WERI-Rb-1 (cell line): ENCODE results near the gene TXNIP.

Experiments used
- DNase-seq: peaks from one replicate; pipeline ENCODE4 v3.0.0-alpha.2; 2020
- H3K27ac ChIP-seq: fragments of 250-450 bp; sonication (Bioruptor Pico); 2 replicates; pipeline ENCODE4 v1.5.1; 2020; ENCODE audit warnings: mild to moderate bottlenecking, moderate library complexity
- H3K27me3 ChIP-seq: fragments of 250-450 bp; sonication (Bioruptor Pico); 2 replicates; pipeline ENCODE4 v1.5.1; 2021; ENCODE audit warnings: mild to moderate bottlenecking, low read depth, moderate library complexity; ENCODE audit not compliant: insufficient read depth, severe bottlenecking
- H3K36me3 ChIP-seq: fragments of 250-450 bp; sonication (Bioruptor Pico); 2 replicates; pipeline ENCODE4 v1.5.1; 2020; ENCODE audit warnings: mild to moderate bottlenecking, moderate library complexity
- H3K4me3 ChIP-seq: 2 replicates; pipeline ENCODE4 v1.5.1; 2011; ENCODE audit warnings: low read depth, mild to moderate bottlenecking, control low read depth, low read length
- H3K9me3 ChIP-seq: fragments of 250-450 bp; sonication (Bioruptor Pico); 2 replicates; pipeline ENCODE4 v1.5.1; 2021; ENCODE audit warnings: mild to moderate bottlenecking, moderate library complexity; ENCODE audit not compliant: severe bottlenecking
- CTCF ChIP-seq: IDR thresholded peaks from 2 replicates; pipeline ENCODE4 v1.5.1; 2011; ENCODE audit warnings: low read depth, mild to moderate bottlenecking, control low read depth, inconsistent platforms, low read length

The TXNIP gene

GRCh38 chr1:145949219-145949618 lies 47.2 kb downstream of the TXNIP start:
- DNase-seq: no peak
- no peak overlapping the region for H3K27ac ChIP-seq
- H3K4me3 ChIP-seq: no peak overlapping the region
- no peak for TF ChIP-seq CTCF
- H3K27me3 ChIP-seq: no peaks in the 10 kb centered on the region
- H3K9me3 ChIP-seq: no peaks in the 10 kb centered on the region
- peaks cover 15% of the 10 kb centered on the region for H3K36me3 ChIP-seq

DNA sequence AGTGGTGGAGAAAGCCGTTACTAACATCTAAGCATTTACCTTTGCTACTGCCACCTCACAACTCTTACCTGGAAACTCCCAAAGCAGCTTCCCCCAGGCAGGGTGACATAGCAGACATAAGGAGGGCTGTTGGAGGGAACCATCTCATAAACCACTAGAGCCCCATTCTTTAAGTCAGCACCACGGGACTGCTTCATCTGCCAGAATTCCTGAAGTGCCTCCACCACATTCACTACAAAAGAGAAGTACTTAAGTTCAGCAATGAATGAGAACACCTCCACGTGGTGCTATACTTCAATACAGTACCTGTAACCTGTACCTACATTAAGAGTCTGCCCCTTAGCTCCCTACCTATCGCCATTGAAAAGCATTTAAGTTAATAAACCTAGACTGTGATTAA lies 48.8 kb downstream of the TXNIP start:
- H3K9me3 ChIP-seq: no peaks in the 10 kb centered on the region
- no peak overlapping the region for H3K4me3 ChIP-seq
- peaks cover 27% of the 10 kb centered on the region for H3K36me3 ChIP-seq
- no peak for TF ChIP-seq CTCF
- no peak for DNase-seq
- no peak overlapping the region for H3K27ac ChIP-seq
- H3K27me3 ChIP-seq: no peaks in the 10 kb centered on the region

GRCh38 chr1:145946477-145946986 lies 49.8 kb downstream of the TXNIP start:
- Histone ChIP-seq H3K9me3 (no peaks in the 10 kb centered on the region), H3K36me3 (peaks cover 29% of the 10 kb centered on the region), H3K27ac (no peak overlapping the region), H3K4me3 (no peak overlapping the region), H3K27me3 (no peaks in the 10 kb centered on the region)
- TF ChIP-seq CTCF: no peak
- DNase-seq: no peak

GRCh38 chr1:145944532-145944931 lies 51.8 kb downstream of the TXNIP start:
- Histone ChIP-seq H3K36me3 (peaks cover 36% of the 10 kb centered on the region), H3K27ac (no peak overlapping the region), H3K27me3 (no peaks in the 10 kb centered on the region), H3K9me3 (no peaks in the 10 kb centered on the region), H3K4me3 (no peak overlapping the region)
- no peak for TF ChIP-seq CTCF
- no peak for DNase-seq

DNA sequence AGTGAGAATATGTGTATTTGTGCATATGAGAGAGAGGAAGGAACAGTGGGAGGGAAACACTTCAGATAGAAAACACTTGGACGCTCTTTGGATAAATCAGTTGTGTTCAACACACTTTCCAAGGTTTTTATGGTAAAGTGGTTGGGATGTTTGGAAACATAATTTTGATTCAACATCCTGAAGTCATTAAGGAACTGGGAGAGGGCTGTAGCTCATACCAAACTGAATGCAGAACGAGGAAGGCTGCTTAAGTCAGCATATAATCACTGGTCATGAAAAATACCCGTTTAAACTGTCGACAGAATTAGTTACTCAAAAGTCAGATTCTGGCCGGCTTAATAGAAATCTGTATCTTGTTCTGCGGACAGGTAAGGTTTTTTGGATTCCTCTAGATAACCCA lies 53.5 kb downstream of the TXNIP start:
- TF ChIP-seq CTCF: no peak
- no peak for DNase-seq
- H3K36me3 ChIP-seq: peaks cover 36% of the 10 kb centered on the region
- no peaks in the 10 kb centered on the region for H3K27me3 ChIP-seq
- H3K9me3 ChIP-seq: no peaks in the 10 kb centered on the region
- H3K4me3 ChIP-seq: no peak overlapping the region
- H3K27ac ChIP-seq: no peak overlapping the region
